Vagina (tissue), 2 donors: ENCODE data around the gene ALG9.

Experiments used
- POLR2A ChIP-seq, 2 donors: fragments of 450-650 bp; IDR thresholded peaks; one replicate each; pipeline ENCODE4 v1.6.1; 2017; ENCODE audit warnings: antibody characterized with exemption in 2 of 2, mild to moderate bottlenecking in 2 of 2, moderate library complexity in 2 of 2
- TF ChIP-seq, protein P1 (sequence below), 3 experiments: fragments of 450-650 bp in 2 of 3; fragments of 200-600 bp in 1 of 3; sonication (generic) in 1 of 3; IDR thresholded peaks; one replicate each; pipeline ENCODE4 v1.5.1; 2017 to 2019; ENCODE audit warnings: antibody characterized with exemption in 3 of 3, mild to moderate bottlenecking in 2 of 3, moderate library complexity in 2 of 3

DNA sequence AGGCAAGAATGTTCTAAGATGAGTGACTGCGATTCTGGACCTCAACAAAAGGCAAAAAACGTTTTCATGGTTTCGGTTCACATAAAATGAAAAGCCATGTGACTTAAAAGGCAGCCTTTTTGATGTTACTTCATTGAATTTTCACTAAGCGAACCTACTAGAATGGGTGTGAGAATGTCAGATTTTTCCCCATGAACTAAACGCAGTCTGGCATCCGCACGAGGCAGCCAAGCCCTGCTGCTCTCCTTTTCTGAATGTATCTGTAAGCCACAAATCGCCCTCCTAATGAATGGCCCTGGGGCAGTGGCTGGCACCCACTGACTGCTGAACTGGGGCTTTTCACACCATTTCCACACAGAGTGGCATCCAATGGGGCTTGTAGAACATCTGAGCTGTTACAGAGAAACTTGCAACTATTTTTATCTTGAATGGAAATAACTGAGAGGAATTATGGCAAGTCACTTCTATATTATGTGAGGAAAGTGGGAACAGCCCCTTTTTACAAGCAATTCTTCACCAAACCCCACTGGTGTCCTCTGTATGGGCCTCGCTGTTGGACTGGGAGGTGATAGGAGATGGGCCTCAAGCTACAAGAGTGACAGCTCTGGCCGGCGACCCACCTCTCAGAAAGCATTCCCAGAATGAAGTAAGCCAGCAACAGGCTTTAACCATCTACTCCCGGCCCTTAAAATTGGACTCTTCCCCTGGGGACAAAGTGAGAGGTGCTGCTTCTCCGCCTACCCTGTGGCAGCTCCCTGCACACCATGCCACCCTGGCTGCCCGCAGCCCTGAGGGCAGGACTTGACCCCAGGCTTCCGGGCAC is 134.5 kb downstream of the ALG9 start:
- TF ChIP-seq, protein P1, sequence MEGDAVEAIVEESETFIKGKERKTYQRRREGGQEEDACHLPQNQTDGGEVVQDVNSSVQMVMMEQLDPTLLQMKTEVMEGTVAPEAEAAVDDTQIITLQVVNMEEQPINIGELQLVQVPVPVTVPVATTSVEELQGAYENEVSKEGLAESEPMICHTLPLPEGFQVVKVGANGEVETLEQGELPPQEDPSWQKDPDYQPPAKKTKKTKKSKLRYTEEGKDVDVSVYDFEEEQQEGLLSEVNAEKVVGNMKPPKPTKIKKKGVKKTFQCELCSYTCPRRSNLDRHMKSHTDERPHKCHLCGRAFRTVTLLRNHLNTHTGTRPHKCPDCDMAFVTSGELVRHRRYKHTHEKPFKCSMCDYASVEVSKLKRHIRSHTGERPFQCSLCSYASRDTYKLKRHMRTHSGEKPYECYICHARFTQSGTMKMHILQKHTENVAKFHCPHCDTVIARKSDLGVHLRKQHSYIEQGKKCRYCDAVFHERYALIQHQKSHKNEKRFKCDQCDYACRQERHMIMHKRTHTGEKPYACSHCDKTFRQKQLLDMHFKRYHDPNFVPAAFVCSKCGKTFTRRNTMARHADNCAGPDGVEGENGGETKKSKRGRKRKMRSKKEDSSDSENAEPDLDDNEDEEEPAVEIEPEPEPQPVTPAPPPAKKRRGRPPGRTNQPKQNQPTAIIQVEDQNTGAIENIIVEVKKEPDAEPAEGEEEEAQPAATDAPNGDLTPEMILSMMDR (IDR thresholded peaks at IDR 0.05), result no peak
- no peak for TF ChIP-seq POLR2A (IDR thresholded peaks at IDR 0.05)
